NT2/D1 (cell line): ENCODE measurements around the gene N4BP2L1.

Source experiments
- SUZ12 ChIP-seq: IDR thresholded peaks from 2 replicates; pipeline ENCODE4 v1.6.1; 2011; ENCODE audit not compliant: insufficient read length, insufficient read depth; ENCODE audit errors: extremely low read depth
- ZNF274 ChIP-seq: IDR thresholded peaks from 2 replicates; pipeline ENCODE4 v1.6.1; 2011; ENCODE audit warnings: mild to moderate bottlenecking, low read depth, low read length

- no peak for TF ChIP-seq ZNF274
- TF ChIP-seq SUZ12 = no peak
These were observed 10.9 kb upstream of the N4BP2L1 start for GRCh38 chr13:32438871-32439270.
